LoVo (cell line): Measurements from ENCODE around the gene MOAP1.
A peak's percentile ranks its signal among the peaks of the same experiment; 100 is the strongest.
"Not testable (repeated sequence)": the region's sequence is repeated elsewhere in the genome, so short reads cannot be mapped to it uniquely, and the experiment has no call there.

ENCODE experiments used
- DNase-seq: peaks from one replicate; pipeline ENCODE4 v3.0.0-alpha.2; 2016; ENCODE audit warnings: low spot score

MOAP1 gene

GRCh38 chr14:93184391-93185348 lies at the start of gene MOAP1, which contains the start of gene LYSET:
Gene MOAP1, minus strand, starts transcription at chr14:93184897. Its CDS starts 655 bp downstream, at chr14:93184242.
Gene LYSET, plus strand, starts transcription at chr14:93185317. Its CDS starts 89 bp downstream, at chr14:93185406.
- DNase-seq = peak; percentile 87

GRCh38 chr14:93233078-93233477 lies 48.4 kb upstream of the MOAP1 start:
- not testable (repeated sequence) for DNase-seq

GRCh38 chr14:93232159-93232558 lies 47.5 kb upstream of the MOAP1 start:
- no peak for DNase-seq

GRCh38 chr14:93231129-93231979 lies 46.7 kb upstream of the MOAP1 start:
- no peak for DNase-seq

- DNase-seq = no peak
These were observed 45.8 kb upstream of the MOAP1 start for GRCh38 chr14:93230539-93230938.

- no peak for DNase-seq
These were observed 43.9 kb upstream of the MOAP1 start for GRCh38 chr14:93228550-93228949.

- DNase-seq = no peak
These were observed 38.9 kb upstream of the MOAP1 start for GRCh38 chr14:93223565-93223964.

GRCh38 chr14:93220509-93220908 lies 35.8 kb upstream of the MOAP1 start:
- DNase-seq = no peak

GRCh38 chr14:93219103-93219726 lies 34.5 kb upstream of the MOAP1 start:
- peak; percentile 45 for DNase-seq

- DNase-seq = no peak
These were observed 29.9 kb upstream of the MOAP1 start for GRCh38 chr14:93214598-93214997.

- DNase-seq = no peak
These were observed 27.7 kb upstream of the MOAP1 start for GRCh38 chr14:93212432-93212831.

GRCh38 chr14:93207468-93208308 lies 23.0 kb upstream of the MOAP1 start:
- DNase-seq = peak; percentile 43

- peak; percentile 97 for DNase-seq
These were observed 22.2 kb upstream of the MOAP1 start, which contains the start of the genes GON7 and UBR7 for GRCh38 chr14:93206793-93207467. Gene GON7, minus strand, starts transcription at chr14:93207065. Its CDS starts 28 bp downstream, at chr14:93207037. Gene UBR7, plus strand, starts transcription at chr14:93207256. Its CDS starts 36 bp downstream, at chr14:93207292.

- DNase-seq = no peak
These were observed 16.5 kb upstream of the MOAP1 start for GRCh38 chr14:93201155-93201704.

GRCh38 chr14:93200553-93200952 lies 15.9 kb upstream of the MOAP1 start:
- DNase-seq = no peak

- DNase-seq = no peak
These were observed 14.3 kb upstream of the MOAP1 start for GRCh38 chr14:93199031-93199430.

- no peak for DNase-seq
These were observed 10.8 kb upstream of the MOAP1 start for GRCh38 chr14:93195316-93195999.

- DNase-seq = no peak
These were observed 2.3 kb upstream of the MOAP1 start for GRCh38 chr14:93186956-93187355.

- DNase-seq = no peak
These were observed 1.8 kb upstream of the MOAP1 start for GRCh38 chr14:93186466-93186865.

- DNase-seq = no peak
These were observed 638 bp upstream of the MOAP1 start for GRCh38 chr14:93185349-93185720.
